ENCODE measurements around the gene RBM6.

The RBM6 gene

DNA sequence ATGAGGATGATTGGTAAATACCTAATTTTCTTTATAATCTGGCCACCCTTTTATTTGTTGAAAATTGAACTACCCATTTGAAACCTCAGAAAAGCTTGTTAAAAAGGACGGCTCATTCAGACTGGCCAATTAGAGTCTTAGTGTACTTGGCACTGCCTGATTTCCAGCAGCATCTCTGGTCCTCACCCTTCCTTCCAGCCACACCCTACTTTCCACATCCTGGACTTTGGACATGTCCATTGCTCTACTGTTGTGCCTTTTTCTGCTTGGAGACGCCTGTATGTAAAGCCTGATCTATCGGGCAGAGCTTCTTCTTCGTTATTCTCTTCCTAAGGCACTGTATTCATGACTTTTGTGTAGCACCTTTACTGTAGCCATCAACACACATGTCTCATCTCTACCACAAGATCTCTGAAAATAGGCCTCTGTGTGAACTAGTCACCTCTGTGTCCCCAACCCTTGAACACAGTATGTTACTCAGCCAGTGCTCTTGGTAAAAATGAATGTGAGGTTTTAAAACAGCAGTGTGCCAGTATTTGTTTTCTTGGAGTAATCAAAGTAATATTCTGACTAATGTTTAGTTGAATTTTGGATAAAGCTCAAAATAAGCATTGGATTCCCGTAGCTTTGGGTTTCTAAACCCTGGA lies 155.5 kb downstream of the RBM6 start:
- no peak for DNase-seq

DNA sequence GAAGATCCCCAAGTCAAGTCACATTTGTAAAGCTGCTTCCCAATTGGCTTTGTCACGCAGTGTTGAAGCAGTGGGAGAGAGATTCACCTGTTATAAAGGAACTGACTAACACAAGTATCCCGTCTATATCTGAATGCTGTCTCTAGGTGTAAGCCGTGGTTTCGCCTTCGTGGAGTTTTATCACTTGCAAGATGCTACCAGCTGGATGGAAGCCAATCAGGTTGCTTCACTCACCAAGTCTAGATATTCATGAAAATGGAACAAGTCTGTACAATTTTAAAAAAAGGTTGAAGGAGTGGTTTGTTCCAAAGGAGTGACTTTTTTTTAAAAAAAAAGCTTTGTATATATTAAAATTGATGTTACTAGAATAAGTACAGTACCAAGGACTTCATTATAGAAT lies 160.4 kb downstream of the RBM6 start:
- no peak for DNase-seq

DNA sequence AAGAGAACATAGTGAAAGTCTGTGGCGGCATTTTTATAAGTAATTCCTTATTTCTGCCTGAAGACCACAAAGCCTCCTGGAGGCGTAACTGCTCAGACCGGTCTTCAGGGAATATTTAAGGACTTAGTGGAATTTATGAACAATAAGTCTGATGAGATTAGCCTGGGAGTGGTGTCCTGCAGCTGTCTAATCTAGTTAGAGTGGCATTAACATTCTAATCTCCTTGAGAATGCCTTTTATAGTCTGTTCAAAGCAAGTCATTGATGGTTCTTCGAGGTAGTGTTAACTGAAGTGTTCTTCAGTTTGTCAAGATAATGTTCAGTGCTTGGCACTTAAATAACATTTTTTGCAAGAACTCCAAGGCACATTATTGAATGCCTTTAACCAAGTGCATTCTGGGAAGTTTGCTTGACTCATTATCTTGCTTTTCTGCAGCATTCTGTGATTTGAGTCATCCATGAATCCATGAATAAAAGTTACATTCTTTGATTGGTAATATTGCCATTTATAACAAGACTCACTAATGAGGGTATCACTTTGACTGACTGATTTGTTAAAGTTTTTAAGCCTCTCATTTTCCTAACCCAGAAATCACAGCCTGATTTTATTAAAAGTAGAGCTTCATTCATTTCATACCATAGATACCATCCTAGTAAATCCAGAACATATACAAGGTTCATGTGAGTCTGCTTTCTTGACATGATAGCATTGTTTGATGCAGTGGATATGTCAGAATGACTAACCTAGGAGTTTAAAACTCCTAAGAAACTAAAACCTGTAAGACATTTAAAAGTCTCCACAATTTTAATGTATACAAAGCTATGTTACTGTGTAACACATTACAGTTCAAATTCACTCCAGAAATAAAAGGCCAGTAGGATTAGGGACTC lies 161.3 kb downstream of the RBM6 start:
- DNase-seq = no peak

DNA sequence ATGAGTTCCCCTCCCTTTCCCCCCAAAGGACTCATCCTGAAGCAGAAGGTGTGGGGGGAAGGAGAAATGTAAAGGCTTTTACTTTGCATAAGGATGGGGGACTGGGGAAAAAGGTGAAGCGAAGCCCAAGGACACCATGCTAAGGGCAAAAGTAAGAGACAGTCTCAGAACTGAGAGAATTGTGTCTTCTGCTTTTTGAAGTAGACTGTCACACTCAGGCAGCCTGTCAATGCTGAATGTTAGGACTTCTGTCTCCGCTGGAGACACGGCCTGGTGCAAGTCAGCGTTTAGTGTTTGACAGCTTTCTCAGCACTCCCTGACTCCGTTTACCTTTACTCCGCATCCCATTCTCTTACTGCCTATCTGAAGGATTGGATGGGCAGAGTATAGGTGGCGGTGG lies 162.6 kb downstream of the RBM6 start:
- no peak for DNase-seq

DNA sequence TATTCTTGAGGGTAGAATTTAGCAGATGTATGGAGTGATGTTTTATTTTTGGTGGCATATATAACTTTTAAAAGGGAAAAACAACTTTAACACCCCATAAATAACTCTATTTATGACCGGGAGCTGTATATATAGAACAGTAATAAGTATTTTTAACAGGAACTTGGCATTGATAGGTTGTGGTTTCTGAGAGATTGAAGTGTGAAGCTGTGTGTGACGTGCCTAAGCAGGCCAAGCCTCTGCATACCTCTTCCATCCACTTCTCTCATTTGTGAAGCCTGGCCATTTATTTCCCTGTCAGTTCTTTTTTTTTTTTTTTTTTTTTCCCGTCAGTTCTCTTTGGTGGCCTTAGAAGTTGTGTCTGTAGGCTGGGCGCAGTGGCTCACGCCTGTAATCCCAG lies 171.8 kb downstream of the RBM6 start:
- DNase-seq = no peak

DNA sequence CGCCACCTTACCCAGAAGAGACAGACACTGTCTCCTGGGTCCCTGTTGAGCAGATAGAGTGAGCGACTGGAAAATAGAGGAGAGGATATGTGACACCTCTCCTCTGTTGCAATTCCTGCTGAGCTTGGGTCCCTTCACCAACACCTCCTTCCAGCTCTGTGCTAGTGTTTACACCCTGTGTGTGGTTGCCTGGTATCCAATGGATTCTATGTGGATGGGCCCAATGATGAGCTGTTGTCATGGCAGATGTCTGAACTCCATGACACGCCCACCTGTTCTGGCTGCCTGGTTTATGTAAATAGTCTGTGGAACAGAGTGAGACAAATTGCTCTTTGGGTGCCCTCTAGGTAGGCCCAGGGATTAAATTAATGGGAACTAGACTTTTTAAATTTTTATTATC lies 172.5 kb downstream of the RBM6 start:
- no peak for DNase-seq

DNA sequence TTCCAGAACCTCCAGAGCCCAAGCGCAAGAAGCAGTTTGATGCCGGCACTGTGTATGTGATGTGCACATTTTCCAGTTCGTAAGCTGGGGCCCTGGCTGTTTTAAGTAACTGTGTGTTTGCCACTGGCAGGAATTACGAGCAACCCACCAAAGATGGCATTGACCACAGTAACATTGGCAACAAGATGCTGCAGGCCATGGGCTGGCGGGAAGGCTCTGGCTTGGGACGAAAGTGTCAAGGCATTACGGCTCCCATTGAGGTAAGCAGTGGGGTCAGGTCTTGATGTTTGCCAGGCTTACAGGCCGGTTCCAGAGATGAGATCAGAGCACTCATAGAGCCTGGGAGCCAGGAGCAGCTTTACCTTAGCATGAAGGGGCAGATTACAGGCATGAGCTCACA lies 177.2 kb downstream of the RBM6 start:
- DNase-seq = no peak

DNA sequence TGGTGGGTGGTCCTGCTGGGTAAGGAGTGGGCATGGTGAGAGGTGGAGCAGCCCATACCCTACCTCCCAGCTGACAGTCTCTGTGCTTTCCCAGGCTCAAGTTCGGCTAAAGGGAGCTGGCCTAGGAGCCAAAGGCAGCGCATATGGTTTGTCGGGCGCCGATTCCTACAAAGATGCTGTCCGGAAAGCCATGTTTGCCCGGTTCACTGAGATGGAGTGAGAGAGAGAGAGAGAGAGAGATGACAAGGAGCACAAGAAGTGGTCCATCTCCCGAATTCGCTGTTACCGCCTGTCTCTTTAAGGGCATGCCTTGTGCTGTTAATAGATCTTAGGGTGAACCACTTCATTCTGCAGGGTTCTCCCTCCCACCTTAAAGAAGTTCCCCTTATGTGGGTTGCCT lies 178.3 kb downstream of the RBM6 start:
- no peak for DNase-seq

DNA sequence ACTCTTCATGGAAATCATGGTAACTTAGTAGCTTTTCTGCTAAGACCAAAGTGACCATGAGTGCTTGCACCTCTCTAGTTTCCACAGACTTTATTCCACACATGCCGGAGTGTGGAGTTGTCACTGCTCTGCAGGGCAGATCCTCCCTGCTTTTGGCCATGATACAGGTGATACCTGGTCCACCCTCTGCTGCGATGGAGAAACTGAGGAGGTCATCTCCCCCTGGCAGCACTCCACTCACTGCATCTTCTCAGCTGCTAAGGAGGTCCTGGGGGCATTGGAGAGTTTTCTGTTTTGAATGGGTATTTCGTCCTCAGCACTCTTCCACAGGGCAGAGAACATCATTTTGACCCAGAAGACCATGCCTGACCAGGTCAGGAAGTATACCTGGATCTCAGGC lies 179.8 kb downstream of the RBM6 start:
- no peak for DNase-seq

DNA sequence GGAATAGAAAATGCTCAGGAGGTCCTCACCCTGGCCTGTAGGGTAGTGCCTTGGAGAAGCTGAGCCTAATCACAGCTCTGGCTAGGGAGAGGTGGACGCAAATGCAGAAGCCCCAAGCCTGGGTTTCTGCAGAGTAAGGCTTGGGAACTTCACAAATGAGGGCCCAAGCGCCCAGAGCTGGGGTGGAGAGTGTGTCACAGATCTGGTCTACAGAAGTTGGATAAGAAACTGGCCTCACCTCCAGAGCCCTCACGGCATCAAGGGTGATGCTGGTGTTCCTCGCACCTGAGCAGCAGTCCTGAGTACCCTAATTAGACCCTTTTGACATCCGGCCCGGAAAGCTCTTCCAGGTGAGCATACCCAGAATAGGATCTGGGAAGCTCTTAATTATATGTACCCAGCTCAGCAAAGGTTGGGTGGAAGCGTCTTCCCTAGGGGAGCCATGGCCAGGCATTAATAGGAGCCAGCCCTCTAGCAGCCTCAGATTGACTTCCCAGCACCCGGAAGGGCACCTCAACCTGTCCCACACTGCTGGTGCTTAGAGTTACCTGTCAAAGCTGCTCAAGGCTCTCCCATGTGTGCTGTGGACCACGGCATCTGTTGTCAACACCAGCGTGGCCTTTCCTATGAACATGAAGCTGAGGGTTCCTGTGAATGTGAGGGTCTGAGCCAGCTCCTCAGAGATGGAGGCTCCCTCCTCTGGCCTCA lies 180.6 kb downstream of the RBM6 start:
- no peak for DNase-seq

DNA sequence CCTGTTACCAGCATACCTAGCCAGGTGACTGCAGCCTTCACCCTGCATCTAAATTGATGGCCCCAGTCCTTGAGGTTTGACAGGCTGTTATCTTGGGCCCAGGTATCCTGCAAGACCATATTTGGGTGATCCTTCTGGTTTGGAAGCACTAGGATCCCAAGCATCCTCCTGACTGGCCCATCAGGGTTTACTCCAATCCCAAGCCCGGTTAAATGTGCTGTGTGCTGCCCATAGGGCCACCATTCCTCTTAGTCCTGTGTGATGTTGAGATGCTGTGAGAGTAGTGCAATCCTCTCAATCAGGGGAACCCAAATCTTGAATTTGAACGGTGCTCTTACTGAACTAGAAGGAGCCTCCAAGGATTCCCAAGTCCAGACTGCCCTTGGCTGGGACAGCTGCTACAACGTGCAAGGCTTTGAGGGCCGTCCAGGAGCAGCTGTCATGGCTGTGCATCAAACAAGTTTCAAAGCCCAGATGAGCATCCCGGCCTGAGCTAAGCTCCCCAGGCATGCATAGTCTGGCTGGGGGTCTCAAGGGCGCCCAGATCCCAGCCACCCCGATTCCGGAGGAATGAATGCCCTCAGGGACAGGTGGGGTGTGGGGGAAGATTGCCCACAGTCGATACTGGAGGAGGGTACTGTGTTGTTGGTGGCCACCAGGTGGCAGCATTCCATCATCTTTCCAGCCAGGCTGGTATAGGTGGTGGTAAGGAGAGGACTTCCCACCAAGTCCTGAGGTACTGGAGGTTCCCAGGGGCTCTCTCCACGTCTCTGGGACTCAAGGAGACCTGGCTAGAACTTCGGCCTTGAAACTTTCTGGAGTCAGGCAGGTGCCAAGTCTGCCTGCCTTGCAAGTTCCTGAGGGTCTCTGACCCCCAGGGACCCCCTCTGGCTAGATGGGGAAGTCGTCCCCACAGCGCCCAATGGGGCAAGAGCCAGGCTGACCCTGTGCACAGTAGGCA lies 181.4 kb downstream of the RBM6 start:
- DNase-seq = peak; percentile 22 to 41 (median 32)

DNA sequence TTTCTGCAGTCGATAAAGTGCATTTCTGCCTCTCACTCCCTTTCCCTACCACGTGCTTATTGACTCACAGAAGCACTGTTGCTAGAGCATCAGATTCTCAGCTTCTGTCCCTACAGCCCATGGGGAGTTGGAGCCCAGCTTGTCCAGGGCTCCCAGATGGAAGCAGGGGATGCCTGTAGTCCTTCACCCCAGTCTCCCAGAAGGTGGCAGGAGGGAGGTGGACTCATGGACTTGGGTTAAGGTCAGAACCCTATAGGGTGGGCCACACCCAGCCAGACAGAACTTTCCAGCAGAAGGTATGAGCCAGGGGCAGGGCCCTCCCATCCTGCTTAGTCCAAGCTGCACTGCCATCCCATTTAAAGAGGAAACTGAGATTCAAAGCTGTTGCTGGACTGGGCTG lies 182.1 kb downstream of the RBM6 start:
- DNase-seq = no peak

DNA sequence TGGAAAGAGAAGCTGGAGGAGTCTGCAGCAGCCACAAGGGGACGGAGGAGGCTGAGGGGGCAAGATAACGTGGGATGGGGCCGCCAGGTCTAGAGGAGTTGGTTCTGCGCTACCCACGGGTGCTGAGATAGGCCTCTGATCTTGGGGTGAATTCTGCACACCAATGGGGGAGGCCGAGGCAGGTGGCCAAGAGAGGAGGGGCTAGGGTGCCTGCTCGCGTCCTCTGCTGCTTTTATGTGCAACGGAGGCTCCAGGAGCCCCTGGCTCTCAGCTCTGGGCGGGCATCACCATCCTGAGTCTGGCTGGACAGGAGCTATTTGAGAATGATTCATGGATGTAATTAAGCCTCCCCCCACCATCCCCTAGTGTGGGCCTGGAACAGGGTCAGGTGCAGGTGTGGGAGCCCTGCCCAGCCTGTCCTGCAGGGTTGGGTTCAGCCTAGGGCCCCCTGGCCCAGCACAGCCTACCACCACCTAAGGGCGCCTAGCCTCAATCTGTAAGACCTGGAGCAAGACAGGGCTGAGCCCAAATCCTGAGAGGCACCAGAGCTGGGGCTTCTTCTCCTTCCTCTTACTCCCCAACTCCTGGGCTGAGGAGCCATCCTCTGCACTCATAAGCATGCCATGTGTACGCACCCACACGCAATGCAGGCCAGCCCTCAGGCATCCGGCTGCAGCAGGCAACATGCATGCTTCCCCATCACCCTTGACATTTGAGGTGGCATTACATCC lies 182.9 kb downstream of the RBM6 start:
- DNase-seq = no peak

DNA sequence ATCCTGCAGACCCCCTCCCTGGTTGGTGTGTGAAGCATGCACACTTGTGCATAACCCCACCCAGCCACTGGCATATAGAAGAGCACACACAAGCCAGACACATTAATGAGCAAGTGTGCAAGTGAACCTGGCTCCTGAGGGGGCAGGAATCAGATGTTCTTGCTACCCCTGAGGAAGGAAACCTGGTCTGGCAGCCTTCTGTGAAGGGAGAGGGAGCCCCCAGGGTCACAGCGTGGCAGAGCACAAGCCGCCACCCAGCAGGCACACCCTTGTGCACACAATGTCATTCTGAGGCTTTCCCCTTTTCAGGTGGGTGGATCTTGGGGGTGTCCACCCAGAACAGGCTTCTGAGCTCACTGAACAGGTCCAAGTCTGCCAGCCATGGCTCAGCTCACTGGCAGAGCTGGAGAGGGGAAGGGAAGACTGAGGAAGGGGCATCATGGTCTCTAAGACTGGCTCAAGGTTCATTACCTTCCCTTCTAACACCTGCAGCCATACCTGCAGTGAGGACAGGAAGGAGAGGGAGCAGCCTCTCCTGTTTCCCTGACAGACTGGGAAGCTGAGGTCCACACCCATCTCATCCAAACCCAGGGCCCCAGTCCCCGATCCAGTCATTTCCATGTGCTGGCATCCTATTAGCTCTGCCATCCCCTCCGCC lies 183.6 kb downstream of the RBM6 start:
- DNase-seq = no peak

DNA sequence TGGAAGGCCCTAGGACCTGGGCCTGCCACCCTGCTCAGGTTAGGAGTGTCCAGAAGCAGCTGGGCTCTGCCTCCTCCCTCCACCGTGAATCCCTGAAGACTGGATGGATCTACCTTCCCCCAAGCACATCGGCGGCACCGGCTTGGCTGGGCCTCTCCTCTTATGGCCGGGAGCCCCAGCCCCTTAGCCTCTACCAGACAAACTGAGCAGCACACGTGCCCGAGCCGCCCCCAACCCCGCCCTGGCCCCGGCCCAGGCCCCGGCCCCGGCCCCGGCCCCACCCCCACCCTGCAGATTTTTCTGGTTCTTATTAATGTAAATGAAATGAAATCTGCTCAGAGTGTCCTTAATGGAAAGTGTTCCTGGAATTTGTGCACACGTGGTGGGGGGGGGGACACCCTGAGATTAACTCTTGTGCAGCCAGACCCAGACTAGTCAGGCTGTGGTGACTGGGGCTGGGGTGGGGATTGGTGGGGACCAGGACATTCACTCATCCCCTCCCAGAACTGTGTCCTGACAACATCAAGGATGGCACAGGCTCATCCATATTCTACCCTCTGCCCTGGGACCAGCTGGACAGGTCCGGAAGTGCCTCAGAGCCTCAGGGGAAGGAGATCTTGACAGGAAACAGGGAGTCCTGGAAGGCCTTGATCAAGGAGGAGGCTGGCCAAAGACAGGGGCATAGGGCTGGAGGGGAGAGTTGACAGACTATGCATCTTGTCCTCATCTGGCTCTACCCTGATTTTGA lies 184.3 kb downstream of the RBM6 start:
- no peak for DNase-seq

DNA sequence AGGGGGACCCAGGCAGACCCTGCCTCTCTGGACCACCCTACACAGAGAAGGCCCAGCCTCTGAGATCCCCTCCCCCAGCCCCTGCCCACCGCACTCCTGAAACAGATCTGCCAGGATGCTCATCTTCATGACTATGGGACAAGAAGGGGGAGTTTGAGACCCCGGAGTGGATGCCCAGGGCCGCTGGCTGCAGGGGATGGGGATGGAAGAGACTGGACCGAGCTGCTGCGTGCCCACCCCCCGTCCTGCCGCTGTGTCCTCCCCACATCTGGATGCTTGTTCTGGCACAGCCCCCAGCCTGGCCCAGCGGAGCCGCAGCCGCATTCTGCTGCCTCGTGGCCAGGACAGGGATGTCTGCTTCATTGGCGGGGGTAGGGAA lies 184.8 kb downstream of the RBM6 start:
- no peak for DNase-seq

DNA sequence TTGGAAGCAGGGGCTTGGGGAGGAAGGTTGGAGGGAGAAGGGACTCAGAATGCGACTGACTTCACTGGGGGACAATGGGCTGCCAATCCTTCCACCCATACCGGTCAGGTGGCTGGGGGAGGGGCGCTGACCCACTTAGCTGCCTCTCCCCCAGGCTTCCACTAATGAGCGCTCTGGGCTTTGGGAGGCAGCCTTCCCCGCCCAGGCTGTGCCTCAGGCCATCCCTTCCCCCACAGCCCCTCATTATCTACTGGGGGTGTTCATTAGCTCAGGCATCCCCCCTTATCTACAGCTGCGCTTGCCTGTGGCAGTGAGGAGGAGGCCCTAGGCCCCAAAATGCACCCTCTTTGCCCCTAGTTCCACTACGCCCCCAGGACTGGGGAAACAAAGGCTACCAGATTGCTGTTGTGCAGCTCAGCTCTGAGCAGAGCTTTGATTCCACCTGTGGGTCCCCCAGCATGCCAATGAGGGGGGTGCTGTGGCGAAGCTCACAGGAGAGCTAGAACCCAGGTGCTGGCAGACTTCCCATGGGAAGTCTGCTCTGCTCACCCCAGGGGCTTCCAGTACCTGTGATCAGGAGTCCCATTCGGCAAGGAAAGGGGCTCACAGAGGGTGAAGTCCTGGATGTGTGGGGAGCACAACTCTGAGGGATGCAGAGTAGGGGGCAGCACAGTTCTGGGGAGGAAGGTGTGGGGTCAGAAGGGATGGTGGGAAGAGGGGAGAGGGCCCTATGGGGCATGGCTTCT lies 185.8 kb downstream of the RBM6 start:
- DNase-seq = no peak

DNA sequence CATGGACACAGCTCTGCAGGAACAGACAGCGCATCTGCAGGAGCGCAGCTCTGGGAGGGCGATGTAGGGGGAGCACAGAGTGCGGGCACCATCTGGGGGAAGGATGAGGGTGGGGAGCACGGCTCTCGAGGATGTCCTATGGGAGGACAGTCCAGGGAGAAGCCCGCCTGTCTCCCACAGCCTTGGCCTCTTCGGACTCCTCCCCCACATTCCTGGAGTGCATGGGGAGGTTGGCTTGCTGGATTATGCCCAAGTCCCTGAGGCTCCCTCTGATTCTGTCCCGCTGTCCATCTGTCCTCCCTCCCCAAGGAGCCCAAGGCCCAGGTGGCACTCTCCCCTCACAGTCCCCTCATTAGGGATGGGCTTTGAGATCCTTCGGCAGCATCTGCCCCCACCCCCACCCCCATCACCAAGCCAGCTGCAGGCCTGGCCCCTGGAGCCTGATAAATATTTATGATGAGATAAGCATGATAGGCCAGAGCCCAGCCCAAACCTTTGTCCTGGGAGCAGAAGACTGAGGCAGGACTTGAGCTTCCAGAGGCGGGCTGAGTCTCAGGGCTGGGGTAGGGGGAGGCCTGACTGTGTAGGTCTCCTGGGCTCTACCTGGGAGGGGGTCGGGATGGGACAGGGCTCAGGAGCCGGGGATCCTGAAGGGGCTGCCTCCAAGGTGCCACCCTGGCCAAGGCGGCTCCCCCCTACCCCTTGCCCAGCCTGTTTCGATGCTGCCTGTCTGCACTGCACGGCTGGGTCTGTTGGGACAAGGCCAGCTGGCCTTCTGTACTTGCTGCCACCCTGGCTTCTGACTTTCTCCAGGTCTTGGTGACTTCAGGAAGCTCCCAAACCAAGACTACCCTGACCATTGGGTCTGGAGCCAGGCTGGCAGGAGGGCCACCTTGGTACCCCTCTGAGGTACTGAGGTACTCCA lies 186.6 kb downstream of the RBM6 start:
- DNase-seq = no peak

All from activated CD4-positive, CD25-positive, alpha-beta regulatory T cell (primary cell).